ENCODE results near the gene ADAMTS2.
A peak's percentile ranks its signal among the peaks of the same experiment; 100 is the strongest.

Gene ADAMTS2

GRCh38 chr5:179371681-179372680 lies 26.7 kb upstream of the ADAMTS2 start:
- no peak for DNase-seq (ENCODE audit: low read depth, low spot score)

GRCh38 chr5:179371121-179371510 lies 25.9 kb upstream of the ADAMTS2 start:
- DNase-seq (ENCODE audit: low read depth, low spot score), result no peak

- no peak for DNase-seq (ENCODE audit: low read depth, low spot score)
These were observed 25.3 kb upstream of the ADAMTS2 start for GRCh38 chr5:179370490-179371120.

- DNase-seq (ENCODE audit: low read depth, low spot score), result no peak
These were observed 24.2 kb upstream of the ADAMTS2 start for GRCh38 chr5:179369530-179369884.

- DNase-seq (ENCODE audit: low read depth, low spot score), result no peak
These were observed 23.7 kb upstream of the ADAMTS2 start for GRCh38 chr5:179368806-179369529.

- DNase-seq (ENCODE audit: low read depth, low spot score), result no peak
These were observed 23.0 kb upstream of the ADAMTS2 start for GRCh38 chr5:179368126-179368805.

- no peak for DNase-seq (ENCODE audit: low read depth, low spot score)
These were observed 22.2 kb upstream of the ADAMTS2 start for GRCh38 chr5:179367491-179367890.

GRCh38 chr5:179362355-179362754 lies 17.1 kb upstream of the ADAMTS2 start:
- no peak for DNase-seq (ENCODE audit: low read depth, low spot score)

- DNase-seq (ENCODE audit: low read depth, low spot score), result no peak
These were observed 15.9 kb upstream of the ADAMTS2 start for GRCh38 chr5:179361037-179361603.

GRCh38 chr5:179357031-179357430 lies 11.8 kb upstream of the ADAMTS2 start:
- no peak for DNase-seq (ENCODE audit: low read depth, low spot score)

- DNase-seq (ENCODE audit: low read depth, low spot score), result no peak
These were observed 11.0 kb upstream of the ADAMTS2 start for GRCh38 chr5:179355976-179356974.

- DNase-seq (ENCODE audit: low read depth, low spot score), result no peak
These were observed 9.1 kb upstream of the ADAMTS2 start for GRCh38 chr5:179354305-179354882.

- DNase-seq (ENCODE audit: low read depth, low spot score), result no peak
These were observed 3.6 kb upstream of the ADAMTS2 start for GRCh38 chr5:179348843-179349242.

GRCh38 chr5:179348011-179348530 lies 2.8 kb upstream of the ADAMTS2 start:
- no peak for DNase-seq (ENCODE audit: low read depth, low spot score)

- no peak for DNase-seq (ENCODE audit: low read depth, low spot score)
These were observed 2.3 kb upstream of the ADAMTS2 start for GRCh38 chr5:179347581-179347980.

GRCh38 chr5:179346875-179347274 lies 1.6 kb upstream of the ADAMTS2 start:
- no peak for DNase-seq (ENCODE audit: low read depth, low spot score)

GRCh38 chr5:179346401-179346800 lies 1.1 kb upstream of the ADAMTS2 start:
- no peak for DNase-seq (ENCODE audit: low read depth, low spot score)

GRCh38 chr5:179345183-179345432 lies 153 bp downstream of the ADAMTS2 start:
- no peak for DNase-seq (ENCODE audit: low read depth, low spot score)

- DNase-seq (ENCODE audit: low read depth, low spot score), result peak; percentile 44
These were observed 654 bp downstream of the ADAMTS2 start for GRCh38 chr5:179344431-179345182.
